NCI-H128 (cell line): ENCODE data around the gene TMEM176A.
"Not testable (repeated sequence)": the region's sequence is repeated elsewhere in the genome, so short reads cannot be mapped to it uniquely, and the experiment has no call there.

Source experiments
- DNase-seq: peaks from one replicate; lab custom pipeline; 2025; ENCODE audit not compliant: unreplicated experiment; lab: John Stamatoyannopoulos, UW

TMEM176A gene

GRCh38 chr7:150807616-150808438, 7.3 kb downstream of the TMEM176A start:
- not testable (repeated sequence) for DNase-seq

DNA sequence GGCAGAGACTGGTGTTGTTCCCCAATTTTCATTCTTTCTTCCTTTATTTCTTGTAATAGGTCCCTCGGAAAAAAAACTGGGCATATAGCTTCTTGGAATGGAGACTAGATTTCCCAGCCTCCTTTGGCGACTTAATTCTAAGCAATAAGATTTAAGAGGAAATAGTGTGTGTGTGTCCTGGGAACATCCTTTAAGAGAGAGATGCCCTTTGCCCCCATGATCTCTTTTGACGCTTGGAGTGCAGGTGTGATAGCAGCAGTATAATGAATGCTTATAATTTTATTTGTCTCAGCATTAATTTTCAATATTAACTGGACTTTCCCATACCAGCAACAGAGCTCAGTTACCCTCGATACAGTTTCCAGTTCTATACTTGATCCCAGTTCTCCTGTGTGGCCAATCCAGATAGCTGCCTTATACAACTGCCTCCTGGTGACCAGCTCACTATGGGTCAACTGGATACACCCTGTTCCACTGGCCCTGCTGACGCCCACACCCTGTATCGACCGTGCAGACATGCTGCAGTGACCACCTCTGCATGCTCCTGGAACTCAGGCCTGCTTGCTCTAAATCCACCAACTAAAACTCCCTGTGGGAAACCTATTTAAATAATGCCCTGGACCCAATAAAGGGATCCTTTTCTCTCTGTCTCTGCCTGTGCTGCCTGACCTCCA, 13.9 kb downstream of the TMEM176A start:
- DNase-seq, result no peak

DNA sequence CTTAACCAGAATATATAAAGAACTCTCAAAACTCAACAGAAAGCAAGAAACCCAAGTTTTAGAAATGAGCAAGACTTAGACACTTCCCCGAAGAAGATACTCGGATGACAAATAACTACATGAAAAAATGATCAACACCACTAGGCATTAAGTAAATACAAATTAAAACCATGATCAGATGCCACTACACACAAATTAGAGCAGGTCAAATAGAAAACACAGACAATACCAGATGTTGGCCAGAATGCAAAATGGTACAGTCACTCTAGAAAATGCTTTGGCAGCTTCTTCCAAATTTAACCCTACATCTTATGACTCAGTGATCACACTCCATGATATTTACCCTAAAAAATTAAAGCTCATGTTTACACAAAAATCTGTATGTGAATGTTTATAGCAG, 18.4 kb downstream of the TMEM176A start:
- DNase-seq, result no peak

GRCh38 chr7:150820148-150820547, 19.6 kb downstream of the TMEM176A start:
- no peak for DNase-seq

DNA sequence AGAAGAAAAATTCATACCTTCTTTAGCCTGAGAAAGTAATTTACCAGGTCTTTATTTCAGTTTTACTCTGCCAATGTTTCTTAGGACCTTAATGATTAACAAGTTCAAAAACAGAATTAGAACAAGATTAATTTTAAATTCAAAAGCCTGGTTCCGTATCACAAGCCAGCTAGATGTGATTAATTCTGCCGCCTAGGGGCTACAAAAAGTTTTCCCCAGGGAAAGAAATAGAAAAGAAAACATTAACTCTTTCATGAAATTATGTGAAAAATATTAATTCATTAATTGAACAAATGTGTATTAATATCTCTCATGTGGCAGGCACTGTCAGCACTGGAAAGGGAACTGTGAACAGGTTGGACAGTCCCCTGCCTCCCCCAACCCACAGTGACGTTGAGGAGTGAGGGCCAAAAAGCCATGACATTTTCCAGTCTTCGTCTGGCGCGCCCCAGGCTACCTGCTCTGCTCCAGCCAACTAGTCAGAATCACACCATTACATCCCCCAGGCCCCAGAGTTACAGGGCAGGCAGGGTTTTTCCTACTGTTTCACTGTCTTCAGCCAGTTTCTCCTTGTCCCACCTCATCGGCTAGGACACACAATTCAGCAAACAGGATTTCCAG, 20.1 kb downstream of the TMEM176A start:
- no peak for DNase-seq

DNA sequence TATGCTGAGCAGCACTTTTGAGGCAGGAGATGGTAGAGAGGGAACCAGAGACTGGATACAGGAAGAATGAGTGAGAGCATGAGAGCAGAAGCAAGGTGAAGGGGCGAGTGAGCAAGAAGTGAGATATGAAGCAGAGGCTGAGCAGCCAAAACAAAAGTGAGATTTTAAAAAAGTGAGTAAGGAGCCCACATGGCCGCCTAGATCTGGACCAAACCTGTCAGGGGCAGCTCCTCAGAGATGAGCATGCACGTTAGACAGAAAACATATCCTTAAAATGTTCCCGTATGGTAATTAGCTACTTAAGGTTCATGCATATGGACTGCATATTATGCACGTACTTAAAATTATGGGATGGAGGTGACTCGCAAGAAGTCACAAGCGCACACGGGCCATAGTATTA, 22.5 kb downstream of the TMEM176A start:
- no peak for DNase-seq

DNA sequence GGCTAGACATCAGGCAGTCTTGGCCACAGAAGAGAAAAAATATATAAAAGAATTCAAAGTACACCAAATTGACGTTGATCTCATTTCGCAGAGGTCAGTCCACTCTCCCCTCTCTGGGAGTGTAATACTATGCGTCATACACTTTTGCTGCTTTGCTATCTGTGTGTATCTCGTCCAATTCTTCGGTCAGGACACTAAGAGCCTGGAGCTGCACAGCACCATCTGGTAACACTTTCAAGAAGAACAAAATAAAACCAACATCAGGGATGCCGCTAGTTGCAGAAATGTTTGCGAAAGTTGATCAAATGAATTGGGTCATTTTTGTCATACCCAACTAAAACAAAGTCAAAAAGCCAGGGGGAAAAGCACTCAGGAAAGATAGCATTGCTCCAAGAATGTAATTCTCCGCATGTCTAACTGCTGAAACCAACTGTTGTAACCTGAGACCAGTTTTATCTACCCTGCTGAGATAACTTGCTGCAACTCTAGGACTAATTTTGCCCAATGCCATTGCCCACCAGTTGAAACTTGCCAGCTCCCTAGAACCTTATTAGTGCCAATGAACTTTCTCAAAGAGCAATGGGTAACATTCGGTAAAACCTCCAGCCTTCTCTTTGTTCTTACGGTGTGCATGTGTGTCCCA, 23.0 kb downstream of the TMEM176A start:
- no peak for DNase-seq

GRCh38 chr7:150824379-150825177, 24.0 kb downstream of the TMEM176A start:
- no peak for DNase-seq

DNA sequence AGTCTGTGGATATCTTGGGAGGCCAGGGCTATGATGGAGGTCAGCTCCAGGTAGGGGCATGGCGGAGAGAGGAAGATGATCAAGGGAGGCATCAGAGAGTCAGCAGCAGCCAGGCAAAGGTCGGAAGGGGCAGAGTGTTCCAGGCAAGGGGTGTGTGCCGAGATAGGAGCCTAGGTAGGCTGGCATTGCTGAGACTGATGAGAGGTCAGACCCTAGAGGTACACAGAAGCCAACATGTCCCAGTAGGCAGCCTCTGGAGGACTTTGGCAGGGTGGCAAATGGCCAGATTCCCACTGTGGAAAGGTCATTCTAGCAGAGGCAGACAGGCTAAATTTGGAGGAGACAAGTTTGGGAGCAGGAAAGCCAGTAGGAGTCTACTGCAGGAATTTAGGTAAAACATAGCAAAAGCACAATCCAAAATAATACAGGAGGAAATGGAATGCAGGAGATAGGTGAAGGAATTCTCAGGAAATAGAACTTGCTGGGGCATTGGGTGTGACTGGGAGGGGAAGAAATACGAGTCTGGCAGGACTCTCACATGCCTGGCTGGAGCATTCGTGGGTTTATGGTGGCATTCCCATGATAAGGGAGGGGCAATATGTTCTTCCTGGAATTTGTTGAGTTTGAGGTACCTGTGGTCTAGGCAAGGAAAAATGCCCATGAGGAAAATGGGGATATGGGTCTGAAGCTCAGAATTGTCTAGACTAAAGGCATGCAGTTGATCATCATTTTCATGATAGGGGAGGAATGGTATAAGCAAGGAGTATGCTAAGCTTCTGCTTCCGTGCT, 25.7 kb downstream of the TMEM176A start:
- DNase-seq, result no peak

- no peak for DNase-seq
Measured at GRCh38 chr7:150828384-150828783, 27.8 kb downstream of the TMEM176A start.

DNA sequence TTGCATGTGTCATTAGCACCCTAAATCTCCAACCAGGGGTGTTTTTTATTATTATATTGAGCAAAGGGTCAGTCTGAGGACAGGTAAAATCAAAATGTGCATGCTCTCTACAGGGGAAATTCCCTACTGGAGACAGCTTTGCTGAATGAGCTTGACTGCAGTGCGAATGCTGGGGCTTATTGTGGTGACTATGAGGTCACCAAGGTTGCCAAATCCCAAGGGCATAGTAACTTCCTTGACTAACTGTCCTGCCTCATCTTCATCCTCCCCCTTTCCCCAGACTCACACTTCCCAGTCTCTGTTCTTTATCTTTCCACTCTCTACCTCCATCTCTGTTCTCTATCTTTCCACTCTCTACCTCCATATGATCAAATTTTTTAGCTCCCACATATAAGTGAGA, 28.9 kb downstream of the TMEM176A start:
- no peak for DNase-seq

DNA sequence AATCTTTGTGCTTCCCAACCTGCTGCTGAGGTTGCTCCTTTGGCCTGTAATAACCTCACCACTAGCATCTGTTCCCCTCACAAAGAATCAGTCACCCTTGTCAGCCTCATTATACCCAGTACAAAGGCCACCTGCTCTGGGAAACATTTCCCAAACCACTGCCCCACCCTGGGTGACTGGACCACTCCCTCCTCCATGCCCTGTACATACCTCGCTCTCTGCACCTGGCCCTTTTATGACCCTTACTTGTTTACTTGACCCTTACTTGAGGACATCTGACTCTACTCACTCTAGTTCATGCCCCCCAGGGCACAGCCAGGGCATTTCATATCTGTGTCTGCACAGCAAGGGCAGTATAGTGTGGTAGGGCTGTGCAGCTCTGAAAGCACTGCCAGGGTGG, 30.4 kb downstream of the TMEM176A start:
- DNase-seq, result no peak

- DNase-seq, result no peak
Measured at GRCh38 chr7:150831851-150832250, 31.3 kb downstream of the TMEM176A start.

DNA sequence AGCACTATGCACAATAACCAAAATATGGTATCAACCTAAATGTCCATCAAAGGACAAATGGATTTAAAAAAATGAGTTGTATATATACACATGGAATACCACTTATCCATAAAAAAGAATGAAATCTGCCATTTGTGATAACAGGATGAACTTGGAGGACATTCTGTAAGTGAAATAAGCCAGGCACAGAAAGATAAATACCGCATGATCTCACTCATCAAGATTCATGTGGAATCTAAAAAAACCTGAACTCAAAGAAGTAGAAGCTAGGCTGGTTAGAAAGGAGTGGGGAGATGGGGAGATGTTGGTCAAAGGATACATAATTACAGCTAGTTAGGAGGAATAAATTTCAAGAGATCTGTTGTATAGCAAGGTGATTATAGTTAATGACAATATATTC, 34.5 kb downstream of the TMEM176A start:
- DNase-seq, result no peak

- DNase-seq, result no peak
Measured at GRCh38 chr7:150835702-150836280, 35.2 kb downstream of the TMEM176A start.

DNA sequence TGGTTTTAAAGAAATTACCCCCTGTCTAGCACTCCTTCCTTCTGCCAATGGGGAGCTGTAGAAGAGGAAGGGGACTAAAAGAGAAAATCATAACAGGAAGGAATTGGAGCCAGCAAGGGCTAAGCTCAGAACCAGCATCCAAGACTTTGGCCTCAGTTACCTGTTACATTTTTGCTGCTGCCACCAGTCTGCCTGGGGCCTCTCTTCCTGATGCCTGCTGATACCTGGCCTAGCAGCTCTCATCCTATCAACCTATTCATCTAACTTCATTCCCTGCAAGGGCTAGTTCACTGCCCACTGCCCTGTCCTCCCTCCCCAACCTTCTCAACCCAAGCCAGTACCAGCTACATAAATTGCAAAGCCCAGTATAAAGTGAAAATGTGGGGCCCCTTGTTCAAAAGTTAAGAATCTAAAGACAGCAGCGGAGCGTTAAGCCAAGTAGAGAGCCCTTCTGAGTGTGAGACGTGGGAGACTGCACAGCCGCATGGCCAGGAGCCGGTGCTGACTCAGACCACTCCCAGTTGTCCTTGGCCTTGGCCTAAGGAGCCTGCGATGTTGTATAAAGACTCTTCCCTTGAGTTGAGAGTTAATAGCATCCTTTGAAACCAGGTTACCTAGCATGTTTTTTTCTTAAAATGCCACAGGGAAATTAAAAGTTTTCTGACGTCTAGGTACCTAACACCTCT, 38.5 kb downstream of the TMEM176A start:
- DNase-seq, result no peak

GRCh38 chr7:150842018-150842417, 41.4 kb downstream of the TMEM176A start:
- no peak for DNase-seq

- no peak for DNase-seq
Measured at GRCh38 chr7:150842716-150843115, 42.1 kb downstream of the TMEM176A start.

DNA sequence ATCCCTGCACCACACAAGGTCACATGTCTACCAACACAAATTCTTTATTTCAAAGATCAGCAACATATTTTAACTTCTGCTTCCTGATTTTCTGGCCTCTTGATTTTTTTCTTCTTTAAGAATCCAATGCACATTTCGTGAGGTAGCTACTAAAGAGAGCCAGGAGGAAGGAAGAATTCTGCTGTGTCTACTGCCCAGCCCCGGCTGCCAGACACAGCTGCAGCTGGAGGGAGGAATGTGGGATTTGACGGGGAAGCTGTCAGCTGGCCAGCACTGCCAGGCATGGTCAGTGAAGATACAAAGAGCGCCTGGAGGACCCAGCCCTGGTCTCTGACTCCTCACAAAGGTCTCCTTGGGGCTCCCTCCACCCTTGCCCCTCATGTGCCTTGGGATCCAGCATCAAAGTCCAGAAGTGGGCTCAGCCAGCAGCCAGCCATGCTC, 44.9 kb downstream of the TMEM176A start:
- no peak for DNase-seq
